NB4 (cell line): ENCODE measurements around the gene ALKBH6.

ENCODE experiments used
- DNase-seq: peaks from one replicate; pipeline ENCODE4 v3.0.0; 2010; ENCODE audit warnings: low read depth
- H3K4me3 ChIP-seq: one replicate; pipeline ENCODE4 v1.5.1; 2011; ENCODE audit warnings: mild to moderate bottlenecking, low read depth, low read length, moderate library complexity
- MYC ChIP-seq: IDR thresholded peaks from 2 replicates; pipeline ENCODE4 v1.6.1; 2011; ENCODE audit warnings: low read depth, low read length
- POLR2A ChIP-seq: IDR thresholded peaks from 2 replicates; pipeline ENCODE4 v1.6.1; 2011; ENCODE audit warnings: mild to moderate bottlenecking; ENCODE audit not compliant: insufficient read length; ENCODE audit errors: extremely low read depth
- TF ChIP-seq, protein P1 (sequence below): IDR thresholded peaks from one replicate; pipeline ENCODE4 v1.5.1; 2012; ENCODE audit warnings: low read depth, low read length
- TF ChIP-seq, protein P2 (sequence below): IDR thresholded peaks from 2 replicates; pipeline ENCODE4 v1.6.1; 2011; ENCODE audit warnings: low read depth, low read length

The ALKBH6 gene

DNA sequence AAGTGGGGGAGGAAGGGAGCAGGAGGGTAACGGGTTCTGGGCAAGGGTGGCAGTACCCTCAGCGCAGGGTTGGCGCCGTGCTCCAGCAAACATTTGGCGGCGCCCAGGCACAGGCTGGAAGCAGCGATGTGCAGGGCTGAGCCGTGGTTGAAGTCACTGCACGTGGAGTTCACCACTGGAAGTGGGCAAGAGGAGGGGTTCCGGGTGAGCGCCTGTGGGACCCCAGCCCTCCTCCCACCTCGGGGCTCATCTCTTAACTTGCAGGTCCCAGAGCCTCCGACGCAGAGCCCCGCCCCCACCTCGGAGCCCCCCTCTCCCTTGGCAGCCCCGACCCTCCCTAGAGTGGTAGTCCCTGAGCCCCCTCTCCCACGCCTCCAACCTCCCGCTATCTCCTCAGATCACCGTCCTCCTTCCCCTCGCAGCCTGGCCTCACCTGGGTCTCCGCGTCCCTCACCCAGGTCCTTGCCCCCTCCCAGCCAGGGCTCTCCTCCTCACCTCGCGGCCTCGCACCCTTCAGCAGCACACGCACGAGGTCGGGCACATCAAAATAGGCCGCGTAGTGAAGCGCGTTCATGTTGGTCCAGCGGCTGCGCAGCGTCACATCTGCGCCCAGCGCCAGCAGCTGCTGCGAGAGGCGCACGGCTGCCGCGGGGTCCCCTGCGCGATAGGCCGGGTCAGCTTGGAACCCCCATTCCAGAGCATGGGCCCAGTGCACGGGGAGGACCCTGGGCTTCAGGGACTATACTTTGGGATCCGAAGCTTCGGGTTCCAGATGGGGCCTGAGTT lies 12.3 kb upstream of the ALKBH6 start:
- DNase-seq, result no peak
- TF ChIP-seq POLR2A, result no peak
- TF ChIP-seq, protein P1, sequence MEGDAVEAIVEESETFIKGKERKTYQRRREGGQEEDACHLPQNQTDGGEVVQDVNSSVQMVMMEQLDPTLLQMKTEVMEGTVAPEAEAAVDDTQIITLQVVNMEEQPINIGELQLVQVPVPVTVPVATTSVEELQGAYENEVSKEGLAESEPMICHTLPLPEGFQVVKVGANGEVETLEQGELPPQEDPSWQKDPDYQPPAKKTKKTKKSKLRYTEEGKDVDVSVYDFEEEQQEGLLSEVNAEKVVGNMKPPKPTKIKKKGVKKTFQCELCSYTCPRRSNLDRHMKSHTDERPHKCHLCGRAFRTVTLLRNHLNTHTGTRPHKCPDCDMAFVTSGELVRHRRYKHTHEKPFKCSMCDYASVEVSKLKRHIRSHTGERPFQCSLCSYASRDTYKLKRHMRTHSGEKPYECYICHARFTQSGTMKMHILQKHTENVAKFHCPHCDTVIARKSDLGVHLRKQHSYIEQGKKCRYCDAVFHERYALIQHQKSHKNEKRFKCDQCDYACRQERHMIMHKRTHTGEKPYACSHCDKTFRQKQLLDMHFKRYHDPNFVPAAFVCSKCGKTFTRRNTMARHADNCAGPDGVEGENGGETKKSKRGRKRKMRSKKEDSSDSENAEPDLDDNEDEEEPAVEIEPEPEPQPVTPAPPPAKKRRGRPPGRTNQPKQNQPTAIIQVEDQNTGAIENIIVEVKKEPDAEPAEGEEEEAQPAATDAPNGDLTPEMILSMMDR, result no peak
- TF ChIP-seq, protein P2, sequence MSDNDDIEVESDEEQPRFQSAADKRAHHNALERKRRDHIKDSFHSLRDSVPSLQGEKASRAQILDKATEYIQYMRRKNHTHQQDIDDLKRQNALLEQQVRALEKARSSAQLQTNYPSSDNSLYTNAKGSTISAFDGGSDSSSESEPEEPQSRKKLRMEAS, result no peak
- no peak for TF ChIP-seq MYC
- no peak overlapping the region for H3K4me3 ChIP-seq

DNA sequence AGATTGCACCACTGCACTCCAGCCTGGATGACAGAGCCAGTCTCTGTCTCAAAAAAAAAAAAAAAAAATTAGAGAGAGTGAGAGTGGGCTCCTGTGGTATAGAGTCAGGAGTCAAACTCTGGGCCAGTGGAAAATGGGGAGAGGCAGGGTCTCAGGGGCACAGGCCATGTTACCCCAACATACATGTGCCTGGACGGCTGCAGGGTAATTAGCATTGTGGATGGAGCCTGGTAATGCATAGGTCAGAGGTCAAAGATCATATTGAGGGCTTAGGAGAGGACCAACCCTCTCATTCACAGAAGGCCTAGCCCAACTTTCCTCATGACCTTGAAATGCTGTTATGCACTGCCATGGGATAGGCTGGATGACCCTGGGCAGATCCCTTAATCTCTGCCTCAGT lies 11.5 kb upstream of the ALKBH6 start:
- no peak for DNase-seq
- H3K4me3 ChIP-seq, result no peak overlapping the region
- TF ChIP-seq POLR2A (no peak), MYC (no peak)
- TF ChIP-seq, protein P1, result no peak
- TF ChIP-seq, protein P2, result no peak

DNA sequence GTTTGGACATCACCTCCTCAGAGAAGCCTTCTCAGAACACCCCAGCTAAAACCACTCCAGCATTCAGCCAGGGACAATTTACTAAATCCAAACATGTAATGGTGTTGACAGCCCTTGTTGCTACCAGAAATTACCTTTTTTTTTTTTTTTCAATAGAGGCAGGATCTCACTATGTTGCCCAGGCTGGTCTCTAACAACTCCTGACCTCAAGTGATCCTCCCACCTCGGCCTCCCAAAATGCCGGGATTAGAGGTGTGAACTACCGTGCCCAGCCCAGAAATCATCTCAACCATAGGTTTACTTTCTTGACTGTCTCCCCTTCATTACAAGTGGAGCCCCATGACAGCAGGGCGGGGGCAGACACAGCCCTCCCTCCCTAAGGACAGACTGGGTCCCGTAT lies 9.4 kb upstream of the ALKBH6 start:
- DNase-seq, result no peak
- TF ChIP-seq, protein P2, result no peak
- TF ChIP-seq, protein P1, result no peak
- TF ChIP-seq MYC (no peak), POLR2A (no peak)
- no peak overlapping the region for H3K4me3 ChIP-seq

DNA sequence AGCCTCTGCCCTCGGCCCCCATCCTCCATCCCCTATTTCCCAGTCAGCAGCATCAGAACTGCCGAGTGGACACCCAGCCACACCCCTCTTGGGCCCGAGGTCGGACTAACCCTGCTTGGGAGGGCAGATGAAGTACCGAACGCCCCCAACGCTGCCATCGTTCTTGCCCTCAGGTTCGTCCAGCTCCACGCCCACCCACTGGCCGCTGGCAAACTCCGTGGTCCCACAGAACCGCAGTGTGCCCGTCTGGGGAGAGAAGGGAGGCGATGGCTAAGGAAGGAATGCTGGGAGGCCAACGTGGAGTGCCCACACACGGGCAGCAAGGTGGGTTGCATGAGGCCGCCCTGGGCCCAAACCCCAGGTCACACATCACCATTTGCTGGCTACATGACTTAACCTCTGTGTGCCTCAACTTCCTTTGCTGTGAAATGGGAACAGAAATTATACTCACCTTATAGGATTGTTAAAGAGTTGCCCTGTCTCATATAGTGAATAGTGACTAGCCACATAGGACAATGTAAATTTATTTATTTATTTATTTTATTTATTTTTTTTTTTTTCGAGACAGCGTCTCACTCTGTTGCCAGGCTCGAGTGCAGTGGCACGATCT lies 5.2 kb upstream of the ALKBH6 start:
- TF ChIP-seq MYC (no peak), POLR2A (no peak)
- TF ChIP-seq, protein P1, result no peak
- TF ChIP-seq, protein P2, result no peak
- H3K4me3 ChIP-seq, result no peak overlapping the region
- no peak for DNase-seq

DNA sequence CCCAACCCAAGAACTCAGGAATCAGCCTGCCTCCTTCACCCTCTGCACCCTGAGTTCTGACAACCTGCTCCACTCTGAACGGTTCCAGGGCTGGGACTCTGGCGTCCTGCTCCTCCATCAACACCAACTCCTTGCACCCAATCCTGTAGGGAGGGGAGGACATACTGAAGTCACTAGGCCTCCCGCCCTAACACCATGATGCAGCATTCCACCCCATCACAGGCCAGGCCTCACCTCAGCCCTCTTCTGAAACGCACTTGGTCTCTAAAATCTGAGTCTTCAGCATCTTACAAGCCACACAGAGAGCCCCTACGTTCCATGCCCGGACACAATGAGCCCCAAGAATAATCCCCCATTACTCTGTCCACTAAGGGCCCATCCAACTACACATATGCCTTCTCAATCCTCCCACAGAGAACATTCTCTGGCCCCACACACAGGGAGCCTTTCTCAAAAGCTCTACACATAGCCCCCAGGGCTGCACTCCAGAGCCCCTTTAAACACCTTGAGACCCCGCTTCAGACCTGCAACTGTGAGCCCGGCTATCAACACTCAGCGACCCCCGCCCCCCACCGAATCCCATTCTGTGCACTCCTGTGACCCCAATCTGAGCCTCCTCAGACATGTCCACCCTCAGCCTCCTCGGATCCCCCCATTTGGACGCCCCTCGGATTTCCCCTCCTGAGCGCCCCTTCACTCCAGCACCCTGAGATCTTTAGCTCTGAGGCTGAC lies 567 bp downstream of the ALKBH6 start:
- no peak for DNase-seq
- TF ChIP-seq, protein P1, result no peak
- TF ChIP-seq POLR2A (no peak), MYC (no peak)
- TF ChIP-seq, protein P2, result no peak

More for the DNA sequence above, 567 bp downstream of the ALKBH6 start:
- peak overlapping the region; percentile 76 for H3K4me3 ChIP-seq
